Glomerular visceral epithelial cell (primary cell): Measurements from ENCODE around the gene SHISA4.
A peak's percentile ranks its signal among the peaks of the same experiment; 100 is the strongest.
"Not testable (repeated sequence)": the region's sequence is repeated elsewhere in the genome, so short reads cannot be mapped to it uniquely, and the experiment has no call there.

ENCODE experiments used
- DNase-seq: peaks from one replicate; pipeline ENCODE4 v3.0.0-alpha.2; 2016; ENCODE audit errors: extremely low spot score

The SHISA4 gene

GRCh38 chr1:201888282-201889089 is at the start of gene SHISA4:
SHISA4 (plus strand) TSS chr1:201888898; CDS start chr1:201888995, 97 bp downstream.
- peak; percentile 88 for DNase-seq

DNA sequence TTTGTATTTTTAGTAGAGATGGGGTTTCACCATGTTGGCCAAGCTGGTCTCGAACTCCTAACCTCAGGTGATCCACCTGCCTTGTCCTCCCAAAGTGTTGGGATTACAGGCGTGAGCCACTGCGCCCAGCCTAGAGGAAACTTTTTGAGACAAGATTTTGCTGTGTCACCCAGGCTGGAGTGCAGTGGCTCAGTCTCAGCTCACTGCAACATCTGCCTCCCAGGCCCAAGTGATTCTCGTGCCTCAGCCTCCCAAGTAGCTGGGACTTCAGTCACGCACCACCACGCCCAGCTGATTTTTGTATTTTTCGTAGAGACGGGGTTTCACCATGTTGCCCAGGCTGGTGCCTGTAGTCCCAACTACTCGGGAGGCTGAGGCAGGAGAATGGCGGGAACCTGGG is 49.6 kb upstream of the SHISA4 start:
- DNase-seq, result not testable (repeated sequence)

- no peak for DNase-seq
Measured at GRCh38 chr1:201840055-201840454, 48.6 kb upstream of the SHISA4 start.

GRCh38 chr1:201840490-201840889 is 48.2 kb upstream of the SHISA4 start:
- DNase-seq, result no peak

- DNase-seq, result no peak
Measured at GRCh38 chr1:201841265-201841912, 47.3 kb upstream of the SHISA4 start.

GRCh38 chr1:201842472-201843027 is 46.1 kb upstream of the SHISA4 start:
- no peak for DNase-seq

GRCh38 chr1:201845331-201846083 is 43.2 kb upstream of the SHISA4 start:
- DNase-seq, result no peak

GRCh38 chr1:201847150-201847549 is 41.5 kb upstream of the SHISA4 start:
- DNase-seq, result no peak

DNA sequence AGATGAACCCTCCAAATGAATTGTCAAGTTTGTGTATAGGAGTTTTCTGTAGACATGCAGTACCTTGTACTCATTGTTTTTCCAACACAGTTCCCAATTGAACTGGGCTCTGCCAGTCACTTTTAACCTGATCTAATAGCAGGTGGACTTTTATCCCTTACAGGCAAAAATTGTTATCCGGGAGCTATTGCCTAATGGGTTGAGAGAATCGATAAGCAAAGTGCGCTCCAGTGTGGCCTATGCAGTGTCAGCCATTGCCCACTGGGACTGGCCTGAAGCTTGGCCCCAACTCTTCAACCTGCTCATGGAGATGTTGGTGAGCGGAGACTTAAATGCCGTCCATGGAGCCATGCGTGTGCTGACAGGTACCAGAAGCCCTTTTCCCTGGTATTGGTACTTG is 40.5 kb upstream of the SHISA4 start:
- no peak for DNase-seq

DNA sequence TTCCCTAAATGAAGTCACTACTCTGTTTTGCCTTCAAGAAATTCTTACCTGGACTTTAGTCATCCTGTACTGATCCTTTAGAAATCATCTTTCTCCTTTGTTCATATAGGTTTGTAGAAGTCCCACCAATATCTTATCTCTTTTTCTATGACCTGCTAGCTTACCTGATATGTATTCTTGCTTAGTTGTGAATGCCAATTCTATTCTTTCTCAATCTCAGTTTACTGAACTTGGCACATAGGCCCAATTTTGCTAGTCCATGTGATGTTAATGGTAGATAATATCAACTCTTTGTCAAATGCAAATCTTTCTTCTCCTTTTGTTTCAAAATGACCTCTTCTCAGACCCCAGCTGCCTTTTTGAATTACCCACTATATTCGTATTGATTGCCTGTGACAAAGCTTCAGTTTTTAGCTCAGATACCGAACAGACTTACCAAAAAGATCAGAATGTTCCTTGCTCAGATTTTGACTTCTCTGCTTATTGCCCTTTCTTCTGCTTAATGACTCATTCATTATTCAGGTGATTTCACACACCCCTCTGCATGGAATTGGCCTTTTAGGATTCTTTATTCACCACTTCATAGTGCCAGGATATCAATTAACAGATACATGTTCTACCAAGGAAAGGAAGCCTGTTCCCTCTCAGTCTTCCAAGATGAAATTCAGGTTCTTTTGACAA is 39.2 kb upstream of the SHISA4 start:
- no peak for DNase-seq

- DNase-seq, result peak; percentile 84
Measured at GRCh38 chr1:201850053-201850397, 38.7 kb upstream of the SHISA4 start.

DNA sequence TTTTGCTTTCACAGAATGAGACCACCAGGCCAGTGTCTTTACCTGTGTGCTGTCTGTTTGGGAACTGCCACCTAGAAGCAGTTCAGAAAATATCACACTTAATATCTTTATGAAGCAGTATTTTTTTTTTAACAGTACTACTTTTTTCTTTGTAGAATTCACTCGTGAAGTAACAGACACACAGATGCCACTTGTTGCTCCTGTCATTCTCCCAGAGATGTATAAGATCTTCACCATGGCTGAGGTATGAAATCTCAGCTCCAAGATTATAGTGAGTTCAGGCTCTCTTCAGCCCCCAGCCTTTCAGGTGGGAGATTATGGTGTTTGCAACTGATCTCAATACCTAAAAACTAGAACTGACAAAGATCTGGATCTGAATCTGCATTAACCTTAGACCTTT is 36.7 kb upstream of the SHISA4 start:
- no peak for DNase-seq

DNA sequence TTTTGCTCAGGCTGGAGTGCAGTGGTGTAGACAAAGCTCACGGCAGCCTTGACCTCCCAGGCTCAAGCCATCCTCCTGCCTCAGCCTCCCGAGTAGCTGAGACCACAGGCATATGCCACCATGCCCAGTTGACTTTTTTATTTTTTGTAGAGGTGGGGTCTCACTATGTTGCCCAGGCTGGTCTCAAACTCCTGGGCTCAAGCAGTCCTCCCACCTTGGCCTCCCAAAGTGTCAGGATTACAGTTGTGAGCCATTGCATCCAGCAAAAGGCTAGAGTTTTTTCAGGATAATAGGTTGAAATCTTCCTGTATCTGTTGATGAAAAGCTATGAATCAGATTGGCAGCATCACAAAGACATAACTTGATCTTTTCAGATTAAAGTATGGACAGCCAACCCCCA is 32.0 kb upstream of the SHISA4 start:
- DNase-seq, result not testable (repeated sequence)

GRCh38 chr1:201859424-201859823 is 29.3 kb upstream of the SHISA4 start:
- peak; percentile 6 for DNase-seq

- no peak for DNase-seq
Measured at GRCh38 chr1:201861448-201861847, 27.2 kb upstream of the SHISA4 start.

GRCh38 chr1:201870397-201870796 is 18.3 kb upstream of the SHISA4 start:
- DNase-seq, result no peak

DNA sequence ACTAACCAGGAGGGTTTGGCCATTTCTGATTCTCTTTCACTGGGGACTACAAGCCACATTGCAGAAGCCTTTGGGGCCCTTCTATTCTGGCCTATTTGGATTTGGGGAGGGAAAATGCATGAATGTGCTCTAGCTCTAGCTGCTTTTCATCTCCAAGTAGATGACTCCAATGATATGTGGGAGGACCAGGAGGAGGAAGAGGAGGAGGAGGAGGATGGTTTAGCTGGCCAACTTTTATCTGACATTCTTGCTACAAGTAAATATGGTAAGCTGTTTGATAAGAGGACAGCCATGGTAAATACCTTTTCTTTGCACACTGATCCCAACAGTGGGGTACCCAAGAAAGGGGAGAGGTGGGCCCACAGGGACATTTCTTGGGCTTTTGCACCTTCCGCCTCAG is 14.0 kb upstream of the SHISA4 start:
- DNase-seq, result no peak

GRCh38 chr1:201876148-201876818 is 12.4 kb upstream of the SHISA4 start:
- no peak for DNase-seq

DNA sequence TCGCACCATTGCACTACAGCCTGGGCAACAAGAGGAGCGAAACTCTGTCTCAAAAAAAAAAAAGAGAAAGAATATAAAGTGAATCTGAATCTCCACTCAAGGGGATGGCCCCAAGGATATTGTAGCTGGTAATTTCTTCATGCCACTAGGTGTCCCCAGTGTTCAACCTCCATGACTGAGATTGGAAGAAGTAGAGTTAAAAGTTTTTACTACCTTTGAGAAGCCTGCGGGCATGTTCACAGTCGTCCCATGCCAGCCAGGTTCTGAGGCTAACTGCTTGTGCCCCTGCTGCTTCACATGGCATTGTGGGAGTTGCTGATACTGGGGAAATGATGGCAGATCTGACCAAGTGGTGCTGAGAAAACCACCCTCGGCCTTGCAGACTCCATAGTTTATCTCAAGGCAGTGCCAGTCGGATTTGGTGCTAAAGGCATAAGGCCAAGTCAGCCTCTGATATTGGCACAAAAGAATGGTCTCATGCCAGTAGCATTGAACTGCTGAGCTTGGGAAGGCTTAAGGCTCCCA is 10.8 kb upstream of the SHISA4 start:
- peak; percentile 62 for DNase-seq

DNA sequence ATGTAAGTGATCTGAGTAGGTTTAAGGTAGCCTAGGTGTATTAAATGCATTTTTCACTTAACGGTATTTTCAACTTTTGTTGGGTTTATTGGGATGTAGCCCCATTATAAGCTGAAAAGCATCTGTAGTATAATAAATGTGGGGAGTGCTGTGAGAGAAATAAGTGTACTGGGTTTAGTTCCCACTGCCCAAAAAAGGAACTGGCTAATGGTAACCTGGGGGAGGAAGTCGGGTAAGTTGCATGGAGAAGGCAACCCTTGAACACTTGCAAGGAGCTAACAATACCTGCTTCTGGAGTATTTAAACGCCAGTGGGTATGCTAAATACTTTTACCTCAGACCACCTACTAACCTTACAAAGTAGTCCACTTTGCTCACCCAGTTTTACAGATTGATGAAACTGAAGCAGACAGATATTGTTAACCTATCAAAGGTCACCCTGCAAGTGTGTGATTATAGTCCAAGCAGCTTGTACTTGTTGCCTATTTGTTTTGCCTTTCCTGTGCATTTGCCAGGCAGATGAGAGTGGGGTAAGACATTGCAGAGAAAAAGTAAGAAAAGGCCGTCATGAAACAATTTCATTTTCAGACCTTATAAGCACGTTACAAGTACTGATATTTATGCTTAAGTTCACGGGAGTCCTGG is 7.6 kb upstream of the SHISA4 start:
- DNase-seq, result no peak
